GM18498 (cell line): ENCODE measurements around the gene UBE2J2.

Experiments used
- ATAC-seq: cut with Tn5 transposase; IDR thresholded peaks from one replicate; pipeline ENCODE4 v1.9.1; 2021; ENCODE audit warnings: mild to moderate bottlenecking, moderate library complexity; ENCODE audit not compliant: unreplicated experiment

UBE2J2 gene

GRCh38 chr1:1241588-1242219 is 31.9 kb downstream of the UBE2J2 start:
- ATAC-seq = no peak

- ATAC-seq = no peak
Observed at GRCh38 chr1:1240822-1241587, 32.6 kb downstream of the UBE2J2 start.

GRCh38 chr1:1240348-1240732 is 33.3 kb downstream of the UBE2J2 start:
- no peak for ATAC-seq

DNA sequence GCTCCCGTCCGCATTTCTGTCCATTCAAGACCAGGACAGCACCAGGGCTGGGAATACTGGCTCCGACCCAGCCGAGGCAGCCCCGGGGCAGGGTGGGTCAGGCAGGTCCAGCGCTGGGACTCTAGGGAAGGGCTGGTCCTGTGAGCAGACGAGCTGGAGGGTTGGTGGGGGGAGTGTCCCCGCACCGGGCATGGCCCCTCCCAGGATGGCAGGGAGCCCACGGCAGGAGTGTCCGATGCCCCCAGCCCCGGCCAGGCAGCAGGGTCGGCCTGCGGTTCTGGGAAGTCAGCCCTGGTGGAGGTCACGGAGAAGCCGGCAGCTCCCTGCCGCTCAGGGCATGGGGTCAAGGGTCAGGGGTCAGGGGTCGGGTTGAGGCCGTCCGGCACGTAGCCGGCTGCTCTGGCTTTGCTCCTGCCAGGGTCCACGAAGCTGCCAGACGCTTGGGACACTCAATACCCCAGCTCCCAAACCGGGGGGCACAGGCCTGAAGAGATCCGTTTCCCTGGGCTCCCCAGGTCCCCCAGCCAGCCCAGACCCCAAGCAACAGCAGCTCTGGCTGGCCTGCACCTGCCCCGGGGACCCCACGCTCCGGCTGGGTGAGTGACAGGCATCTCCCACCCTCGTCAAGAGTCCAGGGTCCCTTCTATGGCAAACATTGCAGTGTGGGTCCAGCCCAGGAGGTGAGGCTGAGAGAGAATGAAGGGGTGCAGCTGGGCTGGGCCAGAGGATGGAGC is 33.9 kb downstream of the UBE2J2 start:
- no peak for ATAC-seq

- no peak for ATAC-seq
Observed at GRCh38 chr1:1239227-1239613, 34.4 kb downstream of the UBE2J2 start.

DNA sequence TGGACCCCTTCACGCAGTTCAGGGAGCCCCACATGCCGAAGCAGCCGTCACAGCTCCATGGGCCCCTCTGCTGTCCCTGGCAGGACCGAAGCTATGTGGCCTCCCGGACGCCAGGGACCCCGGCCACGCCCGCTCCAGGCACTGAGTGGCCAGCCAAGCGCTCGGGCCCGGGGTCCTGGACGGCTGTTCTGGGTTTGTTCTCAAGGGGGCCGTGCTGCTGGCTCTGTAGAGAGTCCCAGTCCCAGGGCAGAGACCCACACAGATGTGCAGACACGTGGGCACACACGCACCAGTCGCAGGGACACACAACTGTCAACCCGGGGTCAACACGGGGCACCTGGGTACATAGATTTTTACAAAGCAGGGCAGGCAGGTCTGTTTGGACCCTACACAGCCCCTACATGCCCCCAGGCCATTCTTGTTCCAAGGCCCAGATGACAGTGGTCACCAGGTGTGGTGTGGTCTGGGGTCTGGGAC is 34.9 kb downstream of the UBE2J2 start:
- ATAC-seq = no peak

DNA sequence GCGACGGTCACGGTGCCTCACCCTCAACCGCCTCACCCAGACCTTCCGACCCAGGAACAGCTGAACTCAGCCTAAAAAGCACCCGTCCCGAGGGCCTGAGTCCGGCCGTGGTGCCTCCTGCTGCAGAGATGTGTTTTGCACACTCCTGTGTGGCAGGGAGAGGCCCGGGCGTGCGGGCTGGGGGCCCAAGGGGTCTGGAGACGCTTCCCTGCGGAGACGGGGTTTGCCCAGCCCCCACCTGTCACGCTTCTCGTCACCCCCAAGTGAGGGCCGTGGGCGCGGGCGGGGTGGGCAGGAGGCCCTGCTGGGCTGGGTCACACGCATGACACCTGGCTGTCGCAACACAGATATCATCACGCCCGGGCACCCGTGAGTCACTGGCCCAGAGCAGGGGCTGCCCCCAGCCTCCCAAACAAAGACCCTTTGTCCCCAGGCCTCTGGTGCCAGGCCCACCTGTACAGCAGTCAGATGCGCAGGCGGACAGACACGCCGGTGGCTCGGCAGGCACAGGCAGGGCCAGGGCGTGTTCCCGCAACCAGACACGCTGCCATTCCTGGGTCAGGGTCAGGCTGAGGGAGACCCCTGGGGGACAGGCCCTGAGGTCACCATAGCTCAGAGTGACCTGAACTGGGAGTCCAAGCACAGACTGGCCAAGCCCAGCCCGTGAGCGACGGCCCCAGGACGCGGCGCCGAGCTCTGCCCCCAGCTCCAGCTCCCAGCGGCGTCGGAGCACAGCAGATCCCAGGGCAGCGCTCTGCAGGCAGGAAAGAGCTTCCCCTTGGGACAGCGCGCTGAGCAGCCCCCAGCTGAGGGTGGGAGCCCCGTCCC is 35.6 kb downstream of the UBE2J2 start:
- no peak for ATAC-seq

DNA sequence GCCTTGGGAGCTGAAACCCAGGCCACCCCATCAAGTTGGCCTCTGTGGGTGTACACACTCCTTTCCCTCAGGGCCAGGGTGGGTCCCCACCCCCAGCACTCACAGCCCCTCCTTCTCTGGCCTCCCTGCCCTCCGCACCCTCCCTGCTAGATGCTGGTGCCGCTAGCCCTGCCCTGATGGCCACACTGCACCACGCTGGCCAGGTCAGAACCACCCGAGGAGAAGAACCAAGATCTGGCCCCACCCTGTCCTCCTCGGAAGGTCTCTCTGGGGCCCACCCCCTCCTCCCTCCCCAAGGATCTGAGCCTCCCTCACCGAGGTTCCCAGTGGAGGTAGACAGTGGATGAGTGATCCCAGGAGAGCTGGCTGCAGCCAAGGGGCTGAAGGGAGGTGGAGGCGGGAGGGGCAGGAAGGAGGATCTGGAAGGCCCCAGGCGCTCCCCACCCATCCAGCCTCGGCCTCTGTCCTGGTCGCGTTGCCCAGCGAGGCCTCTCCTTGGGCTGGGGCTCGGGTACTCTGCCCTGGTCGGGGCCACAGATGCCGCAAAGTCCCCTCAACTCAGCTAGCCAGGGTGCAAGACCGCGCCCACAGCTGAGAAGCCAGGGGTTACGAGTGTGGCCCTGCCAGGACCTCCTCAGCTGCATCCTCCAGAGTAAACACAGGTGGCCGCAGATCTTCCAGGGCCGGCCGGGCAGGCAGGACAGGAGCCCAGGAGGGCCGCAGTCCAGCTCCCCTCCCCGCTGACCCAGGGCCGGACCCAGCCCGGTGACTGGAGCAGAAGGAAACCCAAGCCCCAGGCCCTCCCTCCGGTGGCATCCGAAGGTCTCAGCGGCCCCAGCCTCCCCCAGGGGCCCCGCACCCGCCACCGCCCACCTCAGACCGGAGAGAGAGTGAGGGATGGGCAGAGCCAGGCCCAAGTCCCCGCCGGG is 36.4 kb downstream of the UBE2J2 start:
- no peak for ATAC-seq

DNA sequence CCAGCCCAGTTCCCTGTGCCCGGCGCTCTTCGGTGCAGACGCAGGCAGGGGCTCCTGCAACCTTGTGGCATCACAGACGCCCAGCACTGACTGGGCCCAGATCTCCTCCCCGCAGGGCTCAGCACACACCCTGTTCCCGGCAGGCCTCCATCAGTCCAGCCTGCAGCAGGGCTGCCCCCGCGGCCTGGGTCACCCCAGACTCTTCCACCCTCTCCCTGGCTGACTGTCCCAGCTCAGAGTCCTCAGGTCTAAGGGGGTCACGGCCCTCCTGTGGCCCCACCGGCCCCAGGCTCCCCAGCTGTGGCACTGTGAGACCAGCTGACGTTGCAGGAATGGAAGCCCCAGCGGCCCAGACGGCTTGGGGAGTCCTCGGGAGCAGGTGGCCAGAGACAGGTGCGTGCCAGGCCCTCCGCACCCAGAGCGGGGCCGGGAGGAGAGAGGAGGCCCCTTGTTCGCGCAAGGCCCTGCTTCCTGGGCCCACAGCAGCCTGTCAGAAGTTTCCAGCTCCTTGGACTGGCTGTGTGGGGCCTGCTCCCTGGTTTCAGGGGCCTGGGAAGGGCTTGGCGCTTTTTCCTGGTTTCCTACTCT is 37.4 kb downstream of the UBE2J2 start:
- ATAC-seq = no peak

GRCh38 chr1:1235016-1235744 is 38.5 kb downstream of the UBE2J2 start:
- ATAC-seq = no peak

- no peak for ATAC-seq
Observed at GRCh38 chr1:1234180-1234808, 39.4 kb downstream of the UBE2J2 start.

DNA sequence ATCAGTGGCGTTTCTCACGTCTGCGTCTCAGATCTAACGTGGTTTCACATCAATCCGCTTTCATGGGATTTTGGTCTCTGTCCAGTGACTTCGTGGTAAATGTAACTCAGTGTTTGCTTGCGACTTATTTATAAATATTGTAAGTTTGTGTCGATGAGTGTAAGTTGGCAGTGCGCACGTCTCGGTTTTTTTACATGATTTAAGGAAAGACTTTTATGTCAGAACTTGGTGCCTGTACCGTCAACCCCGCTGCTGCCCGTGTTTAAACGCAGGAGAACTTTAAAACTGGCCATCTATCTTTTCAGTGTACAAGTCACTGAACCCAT is 40.1 kb downstream of the UBE2J2 start:
- ATAC-seq = no peak

GRCh38 chr1:1232796-1233566 is 40.7 kb downstream of the UBE2J2 start:
- no peak for ATAC-seq

DNA sequence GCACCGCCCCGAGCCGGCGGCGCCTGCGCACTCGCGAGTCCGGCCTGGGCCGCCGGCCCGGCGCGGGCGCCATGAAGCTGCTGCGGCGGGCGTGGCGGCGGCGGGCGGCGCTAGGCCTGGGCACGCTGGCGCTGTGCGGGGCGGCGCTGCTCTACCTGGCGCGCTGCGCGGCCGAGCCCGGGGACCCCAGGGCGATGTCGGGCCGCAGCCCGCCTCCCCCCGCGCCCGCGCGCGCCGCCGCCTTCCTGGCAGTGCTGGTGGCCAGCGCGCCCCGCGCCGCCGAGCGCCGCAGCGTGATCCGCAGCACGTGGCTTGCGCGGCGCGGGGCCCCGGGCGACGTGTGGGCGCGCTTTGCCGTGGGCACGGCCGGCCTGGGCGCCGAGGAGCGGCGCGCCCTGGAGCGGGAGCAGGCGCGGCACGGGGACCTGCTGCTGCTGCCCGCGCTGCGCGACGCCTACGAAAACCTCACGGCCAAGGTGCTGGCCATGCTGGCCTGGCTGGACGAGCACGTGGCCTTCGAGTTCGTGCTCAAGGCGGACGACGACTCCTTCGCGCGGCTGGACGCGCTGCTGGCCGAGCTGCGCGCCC is 41.4 kb downstream of the UBE2J2 start, which contains the start of gene B3GALT6:
Gene B3GALT6 (plus strand): TSS at position 30 of the 588 bp plus-strand sequence. CDS start 42 bp downstream, at position 72.
- ATAC-seq = no peak

- ATAC-seq = peak; percentile 93
Observed at GRCh38 chr1:1231400-1232207, 42.0 kb downstream of the UBE2J2 start, which contains the start of gene SDF4. Gene SDF4 (minus strand): TSS chr1:1232001. CDS start chr1:1228772, 3,229 bp downstream.

DNA sequence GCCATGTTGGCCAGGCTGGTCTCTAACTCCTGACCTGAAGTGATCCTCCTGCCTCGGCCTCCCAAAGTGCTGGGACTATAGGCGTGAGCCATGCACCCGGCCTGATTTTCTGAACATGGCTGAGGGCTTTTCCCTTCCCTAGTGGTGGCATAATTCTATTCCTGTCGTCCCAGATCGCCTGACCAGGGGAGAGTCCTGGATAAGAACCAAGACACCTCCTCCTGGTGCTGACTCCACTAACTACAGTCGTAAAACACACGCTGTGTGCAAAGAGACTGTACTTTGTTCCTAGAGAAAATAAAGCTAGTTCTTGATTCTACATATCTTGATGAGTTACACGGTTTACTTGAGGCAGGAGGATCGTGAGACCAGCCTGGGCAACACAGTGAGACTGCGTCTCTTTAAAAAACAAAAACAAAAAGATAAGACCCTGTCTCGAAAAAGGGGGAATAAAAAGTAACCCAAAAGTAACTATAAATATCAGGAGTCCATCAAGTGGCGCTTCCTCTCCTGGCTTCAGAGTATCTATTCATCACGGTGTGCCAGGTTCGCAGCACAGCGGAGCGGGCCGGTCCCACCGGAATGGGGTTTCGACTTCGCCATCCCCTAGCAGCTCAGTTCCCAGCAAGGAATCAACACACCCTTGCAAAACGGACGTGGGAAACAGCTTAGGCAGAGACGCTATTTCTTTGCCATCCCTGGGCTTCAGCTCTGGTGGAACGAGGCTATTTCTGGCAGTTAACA is 42.8 kb downstream of the UBE2J2 start:
- no peak for ATAC-seq
